ENCODE measurements around the gene SPACA1.
"Not testable (repeated sequence)": the region's sequence is repeated elsewhere in the genome, so short reads cannot be mapped to it uniquely, and the experiment has no call there.

The SPACA1 gene

DNA sequence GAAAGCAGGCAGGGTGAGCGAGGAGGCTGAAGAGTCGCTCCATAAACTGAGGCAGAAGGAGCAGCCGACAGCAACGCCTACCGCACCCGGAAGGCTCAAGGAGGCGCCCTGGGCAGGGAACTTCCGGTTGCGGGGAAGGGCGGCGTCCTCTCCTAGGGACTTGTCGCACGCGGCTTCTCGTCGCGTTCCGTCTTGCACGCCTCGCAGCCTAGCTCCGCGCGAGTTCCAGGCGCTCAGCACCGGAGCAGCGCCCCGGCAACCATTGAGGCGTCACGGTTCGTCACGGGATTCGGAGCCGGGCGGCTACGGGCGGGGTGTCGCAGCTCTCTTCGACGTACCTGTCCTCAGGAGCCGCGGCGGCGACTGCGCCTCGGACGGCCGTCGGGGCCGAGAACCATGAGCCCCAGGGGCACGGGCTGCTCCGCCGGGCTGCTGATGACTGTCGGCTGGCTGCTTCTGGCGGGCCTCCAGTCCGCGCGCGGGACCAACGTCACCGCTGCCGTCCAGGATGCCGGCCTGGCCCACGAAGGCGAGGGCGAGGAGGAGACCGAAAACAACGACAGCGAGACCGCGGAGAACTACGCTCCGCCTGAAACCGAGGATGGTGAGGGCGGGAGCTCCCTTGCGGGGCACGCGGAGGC, at the start of gene SPACA1:
TSS of gene SPACA1 (plus strand) at position 332 of the 641 bp plus-strand sequence. CDS start at position 397, 65 bp downstream.
- DNase-seq, result no peak

GRCh38 chr6:88000713-88001112, 46.9 kb upstream of the SPACA1 start:
- no peak for DNase-seq

- not testable (repeated sequence) for DNase-seq
Observed at GRCh38 chr6:88001279-88001678, 46.4 kb upstream of the SPACA1 start.

GRCh38 chr6:88004707-88005106, 42.9 kb upstream of the SPACA1 start:
- DNase-seq, result no peak

- DNase-seq, result no peak
Observed at GRCh38 chr6:88006557-88006956, 41.1 kb upstream of the SPACA1 start.

DNA sequence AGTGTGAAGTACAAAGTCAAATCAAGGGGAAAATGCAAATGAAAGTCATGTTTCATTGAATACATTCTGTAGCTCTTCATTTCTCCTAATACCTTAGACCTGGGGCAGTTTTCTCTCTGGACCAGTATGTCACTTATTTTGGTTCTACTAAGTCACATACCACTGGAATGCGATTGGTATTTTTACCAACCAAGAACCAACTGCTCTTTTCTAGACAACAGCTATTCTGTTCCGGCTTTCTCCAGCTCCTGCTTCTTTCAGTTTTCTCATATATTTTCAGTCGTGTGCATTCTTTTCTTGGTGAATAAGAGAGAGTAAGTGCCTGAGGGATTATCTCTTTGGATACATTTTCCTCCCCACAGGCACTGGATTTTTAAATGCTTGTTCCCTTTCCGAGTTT, 39.2 kb upstream of the SPACA1 start:
- DNase-seq, result no peak

- DNase-seq, result no peak
Observed at GRCh38 chr6:88008831-88009231, 38.8 kb upstream of the SPACA1 start.

DNA sequence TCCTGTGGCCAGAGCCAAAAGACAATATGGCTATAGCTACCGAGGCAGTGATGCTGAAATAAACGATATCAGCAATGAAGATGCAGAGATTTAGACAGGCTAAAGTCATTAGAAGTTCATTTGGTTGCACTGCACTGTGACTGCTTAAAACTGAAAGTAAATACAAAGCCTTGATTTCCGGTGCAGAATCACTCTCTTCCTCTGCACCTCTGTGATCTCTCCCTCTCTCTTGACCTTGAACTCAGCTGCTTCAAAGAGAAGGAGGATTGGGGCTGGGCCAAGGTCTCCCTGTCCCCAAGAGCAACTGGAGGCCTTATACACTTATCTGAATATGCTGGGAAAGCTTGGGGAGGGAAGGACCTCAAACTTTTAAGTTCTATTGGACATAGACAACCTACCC, 34.6 kb upstream of the SPACA1 start:
- DNase-seq, result no peak

DNA sequence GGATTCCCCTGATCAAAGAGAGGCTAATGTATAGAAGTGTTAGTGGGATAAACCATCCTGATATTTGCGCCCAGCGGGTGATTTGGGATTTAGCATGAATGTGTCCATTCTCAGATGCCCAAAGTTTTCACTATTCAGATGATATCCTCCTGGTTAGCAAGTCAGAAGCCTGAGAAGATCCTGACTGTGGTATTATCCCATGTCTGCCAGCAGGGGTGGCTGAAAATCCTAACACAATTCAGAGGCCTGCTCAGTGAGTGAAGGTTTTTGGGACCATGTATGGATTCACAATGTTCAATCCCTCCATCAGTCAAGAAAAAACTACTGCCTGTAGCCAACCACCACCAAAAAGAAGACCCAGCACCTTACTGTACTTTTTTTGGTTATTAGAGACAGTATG, 34.1 kb upstream of the SPACA1 start:
- no peak for DNase-seq

DNA sequence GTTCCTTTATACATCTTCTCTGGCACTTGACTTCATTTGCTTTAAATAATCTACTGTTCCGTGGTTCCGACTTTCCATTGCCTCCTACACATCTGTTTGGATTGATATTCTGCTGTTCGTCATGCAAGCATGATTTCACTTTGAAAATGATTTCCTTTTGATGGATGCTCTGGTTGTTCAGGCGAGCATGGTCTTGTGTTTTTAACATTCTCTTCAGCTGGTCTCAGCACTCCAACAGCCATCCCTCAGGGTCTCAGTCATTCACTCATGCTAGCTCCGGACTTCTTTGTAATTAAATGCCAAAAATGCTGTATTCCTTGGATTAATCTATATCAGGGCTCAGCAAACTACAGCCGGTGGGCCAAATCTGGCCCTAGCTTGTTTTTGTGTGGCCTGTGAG, 27.2 kb upstream of the SPACA1 start:
- DNase-seq, result no peak

DNA sequence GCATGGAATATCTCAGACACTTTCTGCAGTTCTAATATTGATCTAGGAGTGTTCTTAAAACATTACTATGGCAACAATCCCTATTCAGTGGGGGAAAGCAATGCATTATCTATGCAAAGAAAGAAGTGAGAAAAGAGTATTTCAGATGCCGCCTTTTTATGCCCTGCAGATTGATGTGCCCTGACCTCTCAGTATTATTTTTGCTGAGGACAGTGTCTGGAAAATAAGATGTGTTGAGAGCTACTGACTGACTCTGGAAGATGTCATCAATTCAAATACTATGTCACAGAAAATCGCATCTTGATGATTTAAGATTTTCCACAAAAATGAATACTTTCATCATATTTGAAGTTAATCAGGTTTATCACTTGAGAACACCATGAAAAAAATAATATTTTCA, 22.9 kb upstream of the SPACA1 start:
- no peak for DNase-seq

DNA sequence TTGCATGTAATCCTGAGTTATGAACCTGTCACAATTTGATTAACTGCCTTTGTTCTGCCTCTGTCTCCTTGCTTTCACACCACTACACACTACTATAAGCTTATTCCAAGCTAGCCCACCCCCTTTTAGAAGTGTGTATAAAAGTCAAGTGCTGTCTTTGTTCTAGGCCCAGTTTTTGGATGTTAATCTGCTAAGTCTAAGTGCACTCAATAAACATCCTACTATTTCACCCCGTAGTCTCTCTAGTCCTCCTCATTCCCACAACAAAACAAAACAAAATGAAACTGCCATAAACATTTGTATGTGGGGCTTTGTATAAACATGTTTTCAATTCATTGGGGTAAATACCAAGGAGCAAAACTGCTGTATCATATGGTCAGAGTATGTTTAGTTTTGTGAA, 16.1 kb upstream of the SPACA1 start:
- no peak for DNase-seq

DNA sequence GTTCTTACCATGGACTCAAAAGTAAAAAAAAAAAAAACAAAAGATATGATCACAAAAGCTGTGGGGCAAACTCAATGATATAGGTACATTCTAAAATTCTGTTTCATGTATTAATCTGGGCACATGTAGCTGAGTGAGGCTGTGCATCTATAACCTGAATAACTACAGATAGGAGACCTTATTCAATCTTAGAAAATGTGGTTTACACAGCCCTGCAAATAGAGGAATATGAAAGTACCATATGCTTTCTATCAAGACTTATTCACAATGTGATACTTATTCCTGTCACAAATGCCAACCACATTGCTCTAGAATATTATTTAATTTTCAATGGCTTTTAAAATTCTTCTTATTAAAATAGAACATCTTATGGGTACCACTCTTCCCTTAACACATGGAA, 3.1 kb upstream of the SPACA1 start:
- no peak for DNase-seq

DNA sequence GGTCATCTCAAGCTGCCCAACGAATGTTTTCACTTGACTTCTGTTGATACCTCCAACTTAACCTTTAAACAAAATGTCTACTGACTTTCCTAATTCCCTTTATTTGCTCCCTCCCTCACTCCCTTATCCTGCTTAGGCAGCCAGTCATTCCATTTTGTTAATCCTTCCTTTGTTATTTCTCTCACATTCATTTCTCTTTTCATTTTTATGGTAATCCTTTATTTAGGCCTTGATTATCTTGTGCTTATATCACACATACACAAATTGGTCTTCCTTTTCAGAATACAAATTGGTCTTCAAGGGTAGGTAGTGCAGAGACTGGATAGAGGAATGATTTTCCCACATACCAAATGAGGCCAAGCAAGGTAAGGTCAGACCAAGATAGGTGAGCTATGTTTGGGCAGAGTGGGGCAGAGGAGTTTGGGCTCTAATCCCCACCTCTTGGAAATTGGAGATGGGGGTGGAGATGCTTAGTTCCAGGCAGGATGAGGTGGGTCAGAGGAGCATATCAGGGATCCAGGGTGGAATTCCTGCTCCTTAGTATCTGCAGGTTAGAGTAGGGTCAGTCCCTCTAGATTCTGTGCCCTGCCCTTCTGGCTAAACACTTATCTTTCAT, 2.0 kb upstream of the SPACA1 start:
- DNase-seq, result no peak

DNA sequence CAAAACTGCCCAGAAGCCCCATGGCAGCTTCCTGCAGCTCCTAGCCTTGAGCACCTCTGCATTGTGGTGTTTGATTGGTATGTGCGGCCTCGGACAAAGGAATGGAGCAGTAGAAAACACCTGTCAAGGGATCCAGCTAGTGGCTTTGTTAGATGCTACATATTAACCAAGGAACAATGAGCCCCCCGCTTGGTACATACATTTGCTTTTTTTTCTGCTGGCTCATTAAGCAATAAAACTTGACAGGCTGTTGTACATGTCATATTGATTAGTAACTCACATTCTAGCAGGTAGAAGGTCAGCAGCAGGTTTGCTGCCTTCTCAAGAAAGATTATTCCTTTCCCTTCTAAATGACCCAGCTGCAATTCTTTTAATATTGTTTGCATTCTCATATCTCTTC, 937 bp downstream of the SPACA1 start:
- peak; percentile 33 for DNase-seq

DNA sequence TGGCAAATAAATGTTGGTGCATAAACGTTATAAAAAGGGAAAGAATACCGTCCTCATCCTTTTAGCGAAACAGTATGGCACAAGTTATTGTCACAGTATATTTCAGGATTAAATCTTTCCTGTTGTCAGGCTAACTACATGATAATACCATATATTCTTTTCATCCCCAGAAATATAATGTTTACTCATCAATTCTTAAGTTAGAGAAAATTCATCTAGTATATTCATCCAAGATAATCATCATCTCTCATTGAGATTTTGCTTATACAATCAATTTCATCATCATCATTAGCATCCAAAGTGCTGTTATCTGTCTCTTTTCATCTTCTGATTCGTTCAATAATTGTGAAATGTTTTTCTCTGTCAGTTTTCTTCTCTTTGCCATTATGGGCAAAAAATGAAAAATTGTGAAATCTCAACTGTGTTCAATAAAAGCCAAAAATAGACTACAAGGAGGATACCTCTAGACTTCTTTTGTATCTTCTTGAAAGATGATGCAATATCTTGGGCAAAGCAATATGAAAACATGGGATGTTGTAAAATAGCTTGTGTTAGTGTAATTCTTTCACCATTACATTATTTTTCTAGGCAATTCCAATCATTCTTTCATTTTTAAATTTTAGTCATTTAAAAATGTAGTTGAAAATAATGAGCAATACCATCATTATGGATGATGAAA, 2.6 kb downstream of the SPACA1 start:
- no peak for DNase-seq

DNA sequence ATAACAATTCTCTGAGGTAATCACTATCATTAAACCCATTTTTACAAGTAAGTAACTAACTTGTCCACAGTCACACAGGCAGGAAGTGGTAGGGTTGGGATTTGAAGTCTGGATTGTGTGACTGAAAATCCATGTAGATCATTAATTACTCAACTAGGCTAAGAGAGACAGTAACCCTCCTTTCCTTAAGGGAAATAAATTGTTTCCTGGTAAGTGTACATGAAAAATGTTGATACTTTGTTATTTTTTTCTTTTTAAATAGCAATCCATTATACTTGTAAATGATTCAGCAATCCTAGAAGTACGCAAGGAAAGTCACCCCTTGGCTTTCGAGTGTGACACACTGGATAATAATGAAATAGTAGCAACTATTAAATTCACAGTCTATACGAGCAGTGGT, 11.6 kb downstream of the SPACA1 start:
- no peak for DNase-seq

GRCh38 chr6:88062376-88062775, 14.7 kb downstream of the SPACA1 start:
- no peak for DNase-seq

DNA sequence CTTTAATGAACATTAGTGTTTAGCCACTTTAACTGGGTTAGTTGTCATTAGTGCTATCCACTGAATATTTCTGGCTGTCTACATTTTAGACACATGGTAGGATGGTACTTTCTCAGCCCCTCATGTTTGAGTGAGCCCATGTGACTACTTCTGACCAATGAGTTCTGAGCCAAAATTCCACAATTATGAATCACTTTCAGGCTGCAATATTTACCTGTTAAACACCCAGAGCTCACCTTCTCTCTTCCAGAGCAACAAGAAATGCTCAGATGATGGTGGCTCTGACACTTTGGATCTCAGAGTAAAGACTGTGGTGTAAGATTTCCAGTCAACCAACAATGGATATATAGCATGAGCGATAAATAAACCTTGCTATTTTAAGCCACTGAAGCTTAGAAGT, 24.8 kb downstream of the SPACA1 start:
- DNase-seq, result no peak

GRCh38 chr6:88074791-88075190, 27.1 kb downstream of the SPACA1 start:
- DNase-seq, result no peak

DNA sequence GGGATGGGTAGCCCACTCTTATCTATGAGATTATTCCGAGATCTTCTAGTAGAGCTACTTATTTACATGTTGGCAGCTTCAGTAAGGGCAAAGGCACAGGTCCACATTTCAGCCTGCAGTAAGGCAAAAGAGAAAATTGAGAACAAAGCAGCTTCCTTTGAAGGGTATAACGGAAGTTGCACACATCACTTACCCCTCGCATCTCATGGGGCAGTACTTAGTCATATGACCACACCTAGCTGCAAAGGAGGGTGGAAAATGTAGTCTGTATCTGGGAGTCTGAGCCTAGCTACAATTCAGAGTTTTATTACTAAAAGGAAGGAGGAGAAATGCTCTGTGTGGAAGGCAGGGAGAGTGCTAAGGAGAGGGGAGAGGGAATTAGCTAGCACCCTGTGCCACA, 29.7 kb downstream of the SPACA1 start:
- DNase-seq, result no peak

- no peak for DNase-seq
Observed at GRCh38 chr6:88086792-88087191, 39.2 kb downstream of the SPACA1 start.

DNA sequence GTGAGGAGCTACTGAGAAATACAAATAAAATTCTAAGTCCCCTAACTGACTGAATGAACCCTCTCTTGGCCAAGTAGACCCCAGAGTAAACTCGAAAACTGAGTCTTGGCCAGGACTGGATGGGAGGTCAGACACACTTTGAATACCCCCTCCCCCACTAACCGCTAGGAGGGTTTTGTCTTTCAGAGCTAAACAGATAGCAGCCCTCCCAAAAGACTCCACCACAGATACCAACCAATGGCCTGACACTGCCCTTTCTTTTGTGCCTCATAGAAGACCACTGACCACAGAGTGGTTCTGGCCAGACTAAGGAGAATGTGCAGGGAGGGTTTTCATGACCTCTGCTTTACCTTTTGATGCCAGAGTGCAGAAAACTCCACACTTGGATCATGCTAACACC, 42.1 kb downstream of the SPACA1 start:
- no peak for DNase-seq

DNA sequence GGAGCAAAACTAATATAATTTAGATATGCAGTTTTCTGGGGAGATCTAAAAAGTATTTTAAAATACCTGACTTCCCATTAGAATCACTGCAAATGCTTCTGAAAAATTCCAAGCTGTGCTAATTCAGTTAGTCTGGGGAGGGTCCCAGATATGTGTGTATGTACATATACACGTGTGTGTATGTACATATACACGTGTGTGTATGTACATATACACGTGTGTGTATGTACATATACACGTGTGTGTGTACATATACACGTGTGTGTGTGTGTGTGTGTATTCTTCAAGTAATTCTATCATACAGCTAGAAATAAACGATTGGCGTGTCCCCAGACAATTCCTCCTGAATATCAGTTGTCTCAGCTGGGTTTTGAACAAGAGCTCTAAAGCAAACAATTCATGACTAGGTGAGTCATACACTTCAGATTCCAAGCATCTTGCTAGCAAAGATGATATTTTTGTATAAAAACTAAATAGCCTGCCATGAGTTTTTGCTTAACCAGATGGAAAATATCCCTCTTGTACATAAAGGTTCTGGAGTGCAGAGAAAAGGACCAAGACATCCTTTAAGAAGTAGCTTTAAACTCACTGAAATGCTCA, 58.2 kb downstream of the SPACA1 start:
- no peak for DNase-seq
